GM18861 (cell line): Measurements from ENCODE around the gene KIF23.

ENCODE experiments used
- ATAC-seq: cut with Tn5 transposase; IDR thresholded peaks from one replicate; pipeline ENCODE4 v1.9.1; 2021; ENCODE audit not compliant: unreplicated experiment

KIF23 gene

DNA sequence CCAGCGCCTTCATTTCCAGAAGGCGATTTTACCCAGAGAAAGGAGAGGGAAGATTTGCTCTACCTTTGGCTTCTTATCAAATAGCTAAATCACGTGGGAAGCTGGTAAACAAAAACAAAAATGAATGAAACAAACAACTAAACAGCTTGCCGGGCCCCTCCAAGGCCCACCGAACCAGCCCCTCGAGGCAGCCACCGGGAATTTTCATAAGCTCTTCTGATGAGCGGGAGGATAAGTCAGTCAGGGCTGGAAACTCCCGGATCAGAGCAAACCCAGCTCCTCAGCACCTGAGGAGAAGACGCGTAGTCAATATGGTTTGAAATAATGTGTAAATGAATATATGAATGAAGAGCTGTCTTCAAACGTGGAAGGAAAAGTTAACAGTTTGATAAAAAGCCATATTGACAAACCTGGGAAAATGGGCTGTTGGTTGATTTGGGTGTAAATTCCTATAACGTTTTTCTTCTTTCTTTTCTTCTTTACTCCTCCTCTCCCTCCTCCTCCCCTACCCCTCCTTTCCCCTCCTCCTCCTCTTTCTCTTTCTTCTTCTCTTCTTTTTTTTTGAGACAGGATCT lies 49.1 kb downstream of the KIF23 start:
- ATAC-seq: no peak

DNA sequence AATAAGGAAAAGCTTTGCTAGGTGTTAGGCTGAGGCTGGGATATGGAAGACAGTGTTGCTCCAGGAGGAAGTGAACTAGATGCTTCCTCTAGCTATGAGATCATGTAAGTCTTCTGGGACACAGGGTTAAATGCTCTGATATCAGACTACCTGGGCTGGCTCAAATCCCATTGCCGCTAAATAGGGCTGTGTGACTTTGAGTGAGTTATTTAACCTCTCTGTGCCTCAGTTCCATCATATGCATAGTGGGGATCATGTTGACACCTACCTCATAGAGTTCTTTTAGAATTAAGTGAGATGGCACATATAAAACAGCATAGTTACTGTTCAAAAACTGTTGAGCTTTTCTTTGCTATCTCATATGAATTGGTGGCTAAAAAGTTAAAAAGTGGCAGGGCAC lies 51.1 kb downstream of the KIF23 start:
- no peak for ATAC-seq

DNA sequence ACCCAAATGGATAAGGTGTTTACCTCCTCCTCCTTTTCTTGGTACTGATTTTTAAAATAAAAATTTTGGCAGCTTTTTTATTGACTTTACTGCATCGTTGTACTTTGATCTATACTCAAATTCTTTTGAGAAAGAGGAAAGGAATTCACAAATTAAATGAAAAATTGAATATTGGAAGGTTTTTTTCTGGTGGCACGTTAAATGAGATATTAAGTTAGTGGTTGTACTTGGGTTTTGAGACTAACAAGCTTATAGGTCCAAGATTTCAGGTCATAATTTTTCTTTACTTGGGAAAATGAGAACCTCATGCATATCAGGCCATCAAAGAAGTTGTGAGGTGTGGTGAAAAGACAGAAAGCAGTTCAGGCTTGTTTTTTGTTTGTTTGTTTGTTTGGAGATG lies 52.6 kb downstream of the KIF23 start:
- no peak for ATAC-seq

DNA sequence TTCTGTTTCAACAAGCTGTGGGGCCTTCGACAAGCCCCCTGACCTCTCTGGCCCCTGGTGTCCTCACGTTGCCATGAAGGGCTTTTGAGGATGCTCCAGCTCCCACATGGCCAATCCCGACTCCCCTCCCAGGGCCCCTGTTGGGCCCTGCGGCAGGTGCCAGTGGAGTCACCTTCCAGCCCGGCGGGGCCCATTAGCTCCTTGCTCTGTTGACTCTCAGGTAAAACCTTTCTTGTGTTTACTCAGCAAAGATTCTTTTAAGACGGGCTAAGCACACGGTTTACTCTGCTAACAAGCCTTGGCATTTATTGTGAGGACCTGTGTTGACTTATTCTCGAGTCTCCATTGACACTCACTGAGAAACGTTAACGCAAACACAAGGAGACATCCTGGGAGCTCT lies 53.5 kb downstream of the KIF23 start:
- ATAC-seq: no peak

DNA sequence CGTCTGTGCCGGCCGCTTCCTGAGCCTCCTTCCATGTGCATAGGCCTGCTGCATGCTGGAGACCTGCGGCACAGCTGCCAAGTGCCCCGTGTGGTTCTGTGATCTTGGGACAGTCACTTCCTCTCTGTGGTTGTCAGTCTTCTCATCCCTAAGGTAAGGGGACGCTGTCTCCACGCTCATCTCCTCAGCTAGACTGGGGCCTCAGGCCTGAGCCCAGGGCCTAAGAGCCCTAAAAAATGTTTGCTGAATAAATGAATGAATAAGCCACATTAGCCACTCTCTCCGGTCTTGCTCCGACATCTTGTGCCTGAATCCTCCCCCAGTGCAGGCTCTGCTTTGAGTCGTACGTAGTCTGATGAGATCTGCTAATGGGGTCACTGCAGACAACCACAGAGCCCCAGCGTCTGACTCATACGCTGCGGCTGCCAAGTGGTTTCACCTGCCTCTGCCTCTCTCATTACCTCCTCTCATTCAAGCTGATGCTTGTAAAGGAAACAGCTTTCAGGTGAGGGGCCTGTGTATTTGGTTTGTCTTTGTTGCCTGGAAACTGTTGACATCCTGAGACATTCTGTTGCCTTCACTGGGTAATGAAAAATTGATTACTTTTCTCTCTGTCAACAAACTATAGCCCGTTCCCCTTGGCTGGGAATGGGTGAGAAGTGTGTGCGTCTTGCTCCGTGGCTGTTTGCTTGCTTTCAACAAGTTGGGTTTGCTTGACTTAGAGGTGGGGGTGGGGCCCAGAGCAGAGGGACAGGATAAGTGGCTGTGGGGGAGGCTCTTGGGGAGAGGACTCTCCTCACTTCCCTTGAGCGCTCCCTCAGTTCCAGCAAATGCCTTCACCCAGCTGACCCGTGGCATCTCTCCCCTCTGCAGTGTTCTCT lies 54.3 kb downstream of the KIF23 start:
- ATAC-seq: no peak

DNA sequence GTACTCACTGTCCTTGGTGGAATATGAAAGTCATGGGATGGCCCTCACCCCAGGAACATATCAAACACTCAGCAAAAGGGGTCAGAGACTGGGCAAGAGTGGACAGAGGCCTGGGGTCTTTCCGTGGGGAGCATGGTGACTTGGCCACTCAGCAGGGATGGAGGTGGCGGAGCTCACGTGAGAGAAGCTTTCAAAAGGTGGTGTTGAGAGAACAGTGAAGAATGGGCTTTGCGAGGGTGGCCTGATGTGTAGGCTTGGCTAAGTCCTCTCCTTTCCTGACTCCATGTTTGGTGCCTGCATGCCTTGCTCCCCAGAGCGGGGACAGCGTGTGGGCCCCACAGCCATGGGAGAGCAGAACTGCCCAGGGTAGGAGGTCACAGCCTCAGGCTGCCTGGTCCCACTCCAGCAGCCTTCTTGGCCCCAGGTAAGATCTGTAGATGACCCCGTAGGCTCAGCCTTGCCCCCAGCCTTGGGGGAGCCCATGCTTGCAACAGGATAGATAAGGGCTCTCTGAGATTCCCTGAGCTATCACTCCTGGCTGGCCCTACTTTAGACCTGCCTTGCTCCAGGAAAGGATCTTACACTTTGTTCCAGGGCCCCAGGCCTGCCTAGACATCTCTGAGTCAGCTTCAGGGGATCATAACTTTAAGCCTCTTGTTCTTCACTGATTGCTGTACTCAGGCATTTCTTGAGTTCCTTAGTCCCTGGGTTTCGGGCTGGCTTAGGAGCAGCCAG lies 55.5 kb downstream of the KIF23 start:
- no peak for ATAC-seq

DNA sequence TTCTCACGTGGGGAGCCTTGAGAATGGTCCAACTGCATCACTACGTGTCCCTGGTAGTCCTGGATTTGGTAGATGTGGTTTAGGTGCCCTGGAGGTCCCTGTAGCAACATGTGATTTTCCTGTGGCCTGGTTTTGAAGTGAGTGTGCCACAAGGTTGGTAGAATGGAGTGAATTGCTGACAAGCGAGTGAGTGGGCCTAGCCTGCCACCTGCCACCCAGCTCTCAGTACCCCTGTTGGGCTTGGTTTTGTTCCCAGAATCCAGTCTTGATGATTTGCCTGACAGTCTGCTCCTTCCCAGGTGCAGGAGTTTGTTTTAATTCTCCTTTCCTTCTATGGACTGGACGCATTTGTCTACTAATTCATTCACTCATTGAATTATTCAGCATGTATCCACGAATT lies 57.9 kb downstream of the KIF23 start:
- no peak for ATAC-seq

DNA sequence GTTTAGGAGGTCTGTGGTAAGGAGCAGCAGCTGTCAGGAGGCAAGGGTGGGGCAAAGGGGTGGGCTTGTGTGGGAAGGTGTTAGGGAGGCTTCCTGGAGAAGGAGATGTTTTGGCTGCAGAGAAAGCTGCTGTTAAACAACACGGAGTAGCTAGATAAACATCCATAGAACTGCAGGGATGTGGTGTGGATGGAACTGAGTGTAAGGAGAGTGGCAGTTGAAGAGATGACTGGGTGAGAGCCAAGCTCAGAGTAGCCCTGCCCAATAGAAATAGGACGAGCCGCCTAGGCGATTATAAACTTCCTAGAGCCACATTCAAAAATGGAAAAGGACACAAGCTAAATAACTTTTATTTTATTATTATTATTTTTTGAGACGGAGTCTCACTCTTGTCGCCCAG lies 58.4 kb downstream of the KIF23 start:
- ATAC-seq: no peak

DNA sequence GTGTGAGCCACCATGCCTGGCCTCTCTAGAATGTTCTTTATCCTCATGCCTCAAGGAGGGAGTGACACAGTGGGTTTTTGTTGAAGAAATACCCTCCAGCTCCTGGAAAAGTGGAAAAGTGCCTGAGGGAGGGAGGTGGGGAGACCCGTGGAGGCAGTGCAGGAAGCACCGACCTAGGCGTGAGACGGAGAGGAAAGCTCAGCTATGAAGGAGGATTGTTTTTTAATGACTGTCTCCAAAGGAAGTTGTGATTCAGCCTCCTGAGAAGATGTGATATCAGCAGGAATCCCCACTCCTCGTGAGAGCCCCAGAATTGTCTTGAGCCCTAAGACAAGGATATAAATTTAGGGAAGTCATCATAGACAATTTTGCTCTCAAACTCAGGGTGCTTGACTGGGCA lies 60.1 kb downstream of the KIF23 start:
- ATAC-seq: no peak

DNA sequence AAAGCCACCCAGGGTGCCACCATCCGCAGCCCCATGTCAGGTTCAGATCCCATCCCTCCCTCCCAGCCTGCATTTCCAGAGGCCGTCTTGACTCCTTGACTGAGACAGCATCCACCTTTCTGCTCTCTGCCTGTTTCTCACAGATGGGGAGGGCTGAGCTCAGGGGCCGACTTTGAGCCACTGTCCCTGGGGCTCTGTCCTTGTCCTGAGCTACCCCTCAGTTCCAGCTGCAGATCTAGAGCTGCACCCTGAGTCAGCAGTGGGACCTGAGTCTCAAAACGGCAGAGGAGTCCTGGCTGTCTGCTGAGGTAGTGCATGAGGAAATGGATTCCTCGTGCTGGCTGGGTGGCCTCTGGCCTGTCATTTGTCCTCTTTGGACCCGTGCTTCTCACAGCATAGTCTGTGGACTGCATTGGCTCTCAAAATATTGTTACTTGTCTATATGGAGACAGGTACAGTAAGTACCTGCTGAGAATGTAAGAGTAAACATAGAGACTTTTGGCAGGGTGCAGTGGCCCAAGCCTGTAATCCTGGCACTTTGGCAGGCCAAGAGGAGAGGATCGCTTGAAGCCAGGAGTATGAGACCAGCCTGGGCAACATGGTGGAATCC lies 60.8 kb downstream of the KIF23 start:
- ATAC-seq: no peak

DNA sequence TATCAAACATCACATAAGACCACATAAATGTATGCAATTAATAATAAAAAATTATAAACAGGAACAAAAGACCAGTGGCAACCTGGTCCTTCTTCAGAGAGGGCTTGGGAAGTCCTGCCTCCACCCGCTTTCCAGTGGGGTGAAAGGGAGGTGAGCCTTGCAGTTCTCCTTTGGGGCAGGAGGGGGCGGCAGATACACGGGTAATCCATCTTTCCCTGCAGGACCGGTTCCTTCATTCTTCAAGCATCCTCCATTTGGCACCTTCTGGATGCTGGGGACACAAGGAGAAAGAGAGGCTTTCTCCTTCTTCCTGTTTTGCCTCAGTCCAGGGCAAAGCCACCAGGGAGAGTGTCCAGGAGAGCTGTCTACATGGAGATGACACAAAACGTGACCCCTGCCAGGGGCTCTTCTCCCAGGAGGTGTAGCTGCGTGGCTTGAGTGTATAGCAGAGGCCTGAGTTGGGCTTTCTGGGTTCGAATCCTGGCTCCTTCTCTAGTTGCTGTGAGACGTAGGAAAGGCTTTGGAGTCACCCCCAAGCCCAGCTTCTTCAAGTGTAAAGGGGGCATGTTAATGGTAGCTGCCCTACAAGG lies 61.7 kb downstream of the KIF23 start:
- ATAC-seq: no peak

DNA sequence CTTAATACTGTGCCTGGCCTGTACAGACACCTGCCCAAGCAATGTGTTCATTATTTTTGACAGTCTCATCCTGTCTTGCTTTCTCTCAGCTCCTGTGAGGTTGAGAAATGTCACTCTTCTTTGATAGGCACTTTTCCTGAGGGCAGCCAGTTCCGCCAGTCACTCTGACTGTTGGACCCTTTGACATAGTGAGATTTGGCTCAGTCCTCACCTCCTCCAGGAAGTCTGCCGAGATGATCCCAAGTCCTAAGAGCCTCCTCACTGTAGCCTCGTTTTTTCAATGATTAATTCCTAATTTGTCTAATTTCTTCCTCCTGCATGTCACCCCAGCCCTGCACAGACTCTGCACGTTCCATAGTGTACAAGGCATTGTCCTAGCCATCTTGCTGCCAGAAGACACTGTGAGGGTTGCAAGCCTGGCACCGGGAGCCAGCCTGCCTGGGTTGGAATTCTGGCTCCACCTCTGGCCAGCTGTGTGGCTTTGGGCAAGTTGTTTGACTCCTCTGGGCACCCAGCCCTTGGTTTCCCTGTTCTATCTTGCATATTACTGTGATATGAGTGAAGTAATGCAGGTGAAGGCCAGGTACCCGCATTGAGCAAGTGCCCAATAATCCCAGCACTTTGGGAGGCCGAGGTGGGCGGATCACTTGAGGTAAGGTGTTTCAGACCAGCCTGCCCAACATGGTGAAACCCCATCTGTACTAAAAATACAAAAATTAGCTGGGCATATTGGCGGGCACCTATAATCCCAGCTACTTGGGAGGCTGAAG lies 62.7 kb downstream of the KIF23 start:
- ATAC-seq: no peak

DNA sequence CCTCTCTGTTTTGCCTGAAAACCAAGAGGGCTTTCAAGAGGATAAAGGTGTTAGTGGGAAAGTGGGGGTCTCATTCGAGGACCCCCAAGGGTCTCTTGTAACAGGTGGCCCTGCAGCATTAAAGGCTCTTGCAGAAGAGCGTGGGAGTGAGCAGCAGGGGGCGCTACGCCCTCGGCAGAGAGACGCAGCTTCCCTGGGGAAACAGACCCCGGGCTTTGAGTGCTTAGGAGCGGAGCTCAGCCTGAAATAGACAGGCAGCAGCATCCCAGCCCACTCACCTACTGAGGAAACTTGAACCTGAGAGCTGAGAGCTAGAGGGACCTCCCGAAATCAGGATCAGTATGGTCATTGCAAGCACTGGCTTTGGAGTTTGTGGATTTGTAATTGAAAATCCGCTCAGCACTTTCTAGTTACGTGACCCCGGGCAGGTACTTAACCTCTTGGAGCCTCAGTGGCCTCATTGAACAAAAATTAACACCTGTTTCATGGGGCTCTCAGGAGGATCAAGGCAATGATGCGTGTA lies 64.2 kb downstream of the KIF23 start:
- no peak for ATAC-seq

DNA sequence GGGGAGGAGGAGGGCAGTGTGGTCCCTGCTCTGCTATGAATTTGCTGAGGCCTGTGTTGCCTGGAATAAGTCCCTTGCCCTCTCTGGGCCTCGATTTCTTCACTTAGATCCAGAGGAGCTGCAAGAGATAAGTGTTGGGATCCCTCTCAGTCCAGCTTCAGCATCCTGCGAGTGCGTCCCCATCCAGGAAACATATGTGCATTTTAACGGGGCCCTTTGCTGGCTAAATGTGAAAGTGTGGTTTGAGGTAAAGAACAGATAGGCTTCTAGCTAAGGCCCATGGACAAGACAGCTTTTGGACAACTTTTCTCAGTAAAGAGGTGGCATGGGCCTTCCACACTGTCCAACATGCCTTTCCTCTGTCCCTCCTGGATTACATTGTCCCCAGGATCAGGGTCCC lies 64.9 kb downstream of the KIF23 start:
- ATAC-seq: no peak

DNA sequence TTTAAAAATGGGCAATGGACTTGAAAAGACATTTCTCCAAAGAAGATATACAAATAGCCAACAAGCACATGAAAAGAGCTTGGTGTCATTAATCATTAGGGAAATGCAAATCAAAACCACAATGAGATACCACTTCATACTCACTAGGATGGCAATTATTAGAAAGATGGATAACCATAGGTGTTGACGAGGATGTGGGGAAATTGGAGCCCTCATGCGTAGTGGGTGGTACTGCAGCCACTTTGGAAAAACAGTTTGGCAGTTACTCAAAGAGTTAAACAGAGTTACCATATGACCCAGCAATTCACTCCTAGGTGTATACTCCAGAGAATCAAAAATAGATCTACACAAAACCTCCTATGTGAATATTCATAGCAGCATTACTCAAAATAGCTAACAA lies 65.8 kb downstream of the KIF23 start:
- no peak for ATAC-seq

DNA sequence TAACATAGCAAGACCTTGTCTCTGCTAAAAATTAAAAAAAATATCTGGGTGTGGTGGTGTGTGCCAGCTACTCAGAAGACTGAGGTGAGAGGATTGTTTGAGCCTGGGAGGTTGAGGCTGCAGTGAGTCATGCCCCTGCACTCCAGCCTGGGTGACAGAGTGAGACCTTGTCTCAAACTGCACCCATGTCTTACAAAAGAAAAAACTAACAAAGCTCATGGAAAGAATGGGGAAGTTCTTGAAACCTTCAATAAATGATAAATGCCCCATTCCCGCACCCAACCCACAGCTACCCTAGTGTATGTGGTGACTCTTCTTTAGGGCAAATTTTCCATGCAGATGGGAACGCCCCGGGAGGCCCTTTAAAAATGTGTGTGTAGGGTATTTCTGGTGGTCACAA lies 66.8 kb downstream of the KIF23 start:
- no peak for ATAC-seq

DNA sequence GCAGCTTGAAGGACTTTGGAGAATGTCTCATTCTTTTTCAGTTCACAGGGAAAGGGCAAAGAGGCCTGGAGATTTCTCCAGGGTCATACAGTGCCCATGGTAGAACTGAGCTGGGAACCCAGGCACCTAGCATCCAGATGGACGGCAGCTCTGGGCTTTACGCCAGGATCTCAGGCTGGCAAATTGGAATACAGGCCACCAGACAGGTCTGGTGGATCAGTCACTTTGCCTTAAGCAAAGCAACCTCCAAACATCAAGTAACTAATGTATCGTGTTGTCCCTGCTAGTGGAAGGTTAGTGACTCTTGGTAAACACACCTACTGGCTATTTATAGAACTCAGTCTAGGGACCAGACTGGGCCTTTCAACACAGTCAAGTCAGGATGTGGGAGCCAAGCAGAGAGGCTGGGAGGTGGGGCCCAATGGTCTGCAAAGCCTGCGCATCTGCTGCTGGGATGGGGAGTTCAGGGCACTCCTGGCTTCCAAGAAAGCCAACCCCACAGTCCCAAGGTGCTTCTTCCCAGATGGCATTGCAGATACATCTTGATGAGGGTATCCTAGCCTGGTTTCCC lies 68.6 kb downstream of the KIF23 start:
- no peak for ATAC-seq

DNA sequence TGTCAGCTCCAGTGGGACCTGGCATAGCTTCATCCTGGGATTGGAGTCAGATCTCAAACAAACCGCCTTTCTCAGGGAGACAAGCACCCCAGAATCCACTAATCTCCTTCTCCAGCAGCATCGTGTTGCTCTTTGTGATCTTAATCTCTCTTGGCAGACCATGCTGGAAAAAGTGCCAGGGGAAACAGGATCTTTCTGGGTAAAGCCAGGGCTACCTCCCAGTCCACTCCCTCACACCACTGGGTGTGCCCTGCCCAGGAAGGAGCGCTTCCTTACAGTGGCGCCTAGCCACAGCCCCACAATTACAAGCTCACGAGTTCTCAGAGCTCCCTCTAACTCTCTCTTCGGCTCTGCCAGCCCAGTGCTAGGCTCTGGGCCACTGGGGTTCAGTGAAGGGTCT lies 70.7 kb downstream of the KIF23 start:
- ATAC-seq: no peak

DNA sequence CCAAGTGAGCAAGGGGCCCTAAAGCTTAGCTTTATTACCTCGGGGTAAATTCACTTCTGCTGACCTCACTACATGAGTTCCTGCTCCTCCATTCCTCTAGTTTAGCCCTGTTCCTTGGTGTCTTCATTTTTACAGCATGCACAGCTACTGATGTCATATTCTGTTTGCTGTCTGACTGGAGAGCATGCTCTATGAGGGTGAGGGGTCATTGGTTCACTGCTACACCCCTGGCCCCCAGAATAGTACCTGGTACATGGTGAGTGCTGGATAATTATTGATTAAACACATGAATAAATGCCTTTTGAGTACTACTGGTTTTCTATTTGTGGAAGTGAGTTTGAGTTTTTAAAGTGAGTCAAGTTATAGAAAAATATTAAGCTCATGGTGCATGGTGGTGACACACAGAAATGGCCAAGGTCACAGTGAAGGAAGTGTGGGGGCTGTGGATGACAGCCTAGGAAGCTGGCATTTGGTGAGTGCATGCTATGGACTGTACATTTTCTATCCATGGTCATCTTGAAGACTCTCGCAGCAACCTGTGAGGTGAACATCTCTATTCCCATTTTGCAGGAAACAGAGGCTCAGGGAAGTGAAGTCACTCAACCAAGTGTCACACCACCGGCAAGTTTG lies 72.4 kb downstream of the KIF23 start:
- ATAC-seq: no peak
